ENCODE results near the gene C4orf54.

DNA sequence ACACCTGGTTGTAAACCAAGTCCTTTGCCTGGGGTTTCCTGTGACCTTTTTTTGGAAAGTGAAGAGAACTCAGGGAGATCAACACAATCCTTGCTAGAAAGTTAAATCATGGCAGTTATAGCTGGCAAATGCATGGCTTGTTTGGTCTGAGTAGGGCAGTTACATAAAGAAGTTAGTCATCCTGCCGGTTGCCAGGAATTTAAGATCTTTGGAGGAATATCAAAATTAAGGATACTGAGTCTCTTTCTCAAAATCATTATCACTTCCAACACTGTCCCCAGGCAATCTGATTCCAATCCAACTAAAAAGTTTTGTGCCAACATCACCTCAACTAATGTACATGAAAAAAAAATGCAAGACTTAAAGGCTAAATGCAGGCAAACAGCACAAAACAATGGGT, 40.3 kb downstream of the C4orf54 start:
- TF ChIP-seq, protein P1, sequence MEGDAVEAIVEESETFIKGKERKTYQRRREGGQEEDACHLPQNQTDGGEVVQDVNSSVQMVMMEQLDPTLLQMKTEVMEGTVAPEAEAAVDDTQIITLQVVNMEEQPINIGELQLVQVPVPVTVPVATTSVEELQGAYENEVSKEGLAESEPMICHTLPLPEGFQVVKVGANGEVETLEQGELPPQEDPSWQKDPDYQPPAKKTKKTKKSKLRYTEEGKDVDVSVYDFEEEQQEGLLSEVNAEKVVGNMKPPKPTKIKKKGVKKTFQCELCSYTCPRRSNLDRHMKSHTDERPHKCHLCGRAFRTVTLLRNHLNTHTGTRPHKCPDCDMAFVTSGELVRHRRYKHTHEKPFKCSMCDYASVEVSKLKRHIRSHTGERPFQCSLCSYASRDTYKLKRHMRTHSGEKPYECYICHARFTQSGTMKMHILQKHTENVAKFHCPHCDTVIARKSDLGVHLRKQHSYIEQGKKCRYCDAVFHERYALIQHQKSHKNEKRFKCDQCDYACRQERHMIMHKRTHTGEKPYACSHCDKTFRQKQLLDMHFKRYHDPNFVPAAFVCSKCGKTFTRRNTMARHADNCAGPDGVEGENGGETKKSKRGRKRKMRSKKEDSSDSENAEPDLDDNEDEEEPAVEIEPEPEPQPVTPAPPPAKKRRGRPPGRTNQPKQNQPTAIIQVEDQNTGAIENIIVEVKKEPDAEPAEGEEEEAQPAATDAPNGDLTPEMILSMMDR (IDR thresholded peaks at IDR 0.05 in 4 of 5, conservative IDR thresholded peaks at IDR 0.05 in 1 of 5), result no peak
- no peak for TF ChIP-seq POLR2A (IDR thresholded peaks at IDR 0.05)
